ENCODE measurements around the gene KLHL22.

- TF ChIP-seq CTCF (IDR thresholded peaks at IDR 0.05 in 4 of 5, conservative IDR thresholded peaks at IDR 0.05 in 1 of 5) (no peak), POLR2A (IDR thresholded peaks at IDR 0.05) (no peak)
These were observed 61.8 kb downstream of the KLHL22 start for GRCh38 chr22:20433686-20434241.

Data from gastrocnemius medialis (tissue), 4 donors.